ENCODE measurements around the gene ABHD17C.
"Not testable (repeated sequence)": the region's sequence is repeated elsewhere in the genome, so short reads cannot be mapped to it uniquely, and the experiment has no call there.

The ABHD17C gene

DNA sequence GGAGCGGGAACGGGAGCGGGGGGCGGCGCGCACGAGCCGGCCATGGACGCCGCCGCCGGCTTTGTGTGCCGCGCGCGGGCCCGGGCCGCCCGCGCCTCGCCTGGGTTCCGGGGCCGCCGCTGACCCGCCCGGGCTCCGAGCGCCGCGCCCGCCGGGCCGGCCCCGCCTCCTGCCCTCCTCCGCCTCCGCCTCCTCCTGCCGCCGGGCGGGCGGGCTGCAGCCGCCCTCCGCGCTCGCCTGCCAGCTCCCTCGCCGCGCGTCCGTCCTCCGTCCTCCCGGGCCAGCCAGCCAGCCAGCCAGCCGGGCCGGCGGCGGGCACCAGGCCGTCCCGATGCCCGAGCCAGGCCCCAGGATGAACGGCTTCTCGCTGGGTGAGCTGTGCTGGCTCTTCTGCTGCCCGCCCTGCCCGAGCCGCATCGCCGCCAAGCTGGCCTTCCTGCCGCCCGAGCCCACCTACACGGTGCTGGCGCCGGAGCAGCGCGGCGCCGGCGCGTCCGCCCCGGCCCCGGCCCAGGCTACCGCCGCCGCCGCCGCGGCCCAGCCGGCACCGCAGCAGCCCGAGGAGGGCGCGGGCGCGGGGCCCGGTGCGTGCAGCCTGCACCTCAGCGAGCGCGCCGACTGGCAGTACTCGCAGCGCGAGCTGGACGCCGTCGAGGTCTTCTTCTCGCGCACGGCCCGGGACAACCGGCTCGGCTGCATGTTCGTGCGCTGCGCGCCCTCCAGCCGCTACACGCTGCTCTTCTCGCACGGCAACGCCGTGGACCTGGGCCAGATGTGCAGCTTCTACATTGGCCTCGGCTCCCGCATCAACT lies at the start of gene ABHD17C:
ABHD17C (plus strand) TSS at position 212 of the 812 bp plus-strand sequence; CDS start at position 332, 120 bp downstream.
- no peak for DNase-seq

DNA sequence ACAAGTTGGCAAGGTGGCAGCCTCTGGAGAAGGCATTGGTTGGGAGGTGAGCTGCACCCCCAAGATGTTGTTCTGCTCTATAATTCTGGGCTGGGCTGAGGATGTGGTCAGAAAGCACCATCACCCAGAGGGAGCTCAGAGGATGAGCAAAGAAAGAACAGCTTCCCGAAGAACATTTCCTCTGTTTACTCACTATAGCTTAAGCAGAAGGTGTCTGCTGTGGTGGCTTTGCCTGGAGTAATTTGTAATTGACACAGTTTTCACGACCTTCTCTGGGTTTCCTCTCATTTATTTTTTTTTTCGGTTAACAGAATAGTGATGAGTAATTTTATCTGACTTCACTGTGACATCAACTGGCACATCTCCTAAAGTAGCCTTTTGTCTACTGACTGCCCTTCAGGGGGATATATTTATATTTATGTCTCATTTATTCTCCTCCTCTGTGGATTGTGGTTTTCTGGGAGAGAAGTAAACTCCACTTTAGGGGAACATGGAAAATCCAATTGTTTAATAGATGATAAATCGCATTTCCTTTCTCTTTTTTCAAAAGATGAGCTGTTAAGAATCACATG lies 49.5 kb upstream of the ABHD17C start:
- no peak for DNase-seq

DNA sequence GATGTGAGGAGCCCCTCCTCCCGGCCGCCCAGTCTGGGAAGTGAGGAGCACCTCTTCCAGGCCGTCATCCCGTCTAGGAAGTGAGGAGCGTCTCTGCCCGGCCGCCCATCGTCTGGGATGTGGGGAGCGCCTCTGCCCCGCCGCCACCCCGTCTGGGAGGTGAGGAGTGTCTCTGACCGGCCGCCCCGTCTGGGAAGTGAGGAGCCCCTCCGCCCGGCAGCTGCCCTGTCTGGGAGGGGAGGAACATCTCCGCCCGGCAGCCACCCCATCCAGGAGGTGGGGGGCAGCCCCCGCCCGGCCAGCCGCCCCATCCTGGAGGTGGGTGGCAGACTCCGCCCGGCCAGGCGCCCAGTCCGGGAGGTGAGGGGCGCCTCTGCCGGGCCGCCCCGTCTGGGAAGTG lies 47.7 kb upstream of the ABHD17C start:
- DNase-seq, result not testable (repeated sequence)

DNA sequence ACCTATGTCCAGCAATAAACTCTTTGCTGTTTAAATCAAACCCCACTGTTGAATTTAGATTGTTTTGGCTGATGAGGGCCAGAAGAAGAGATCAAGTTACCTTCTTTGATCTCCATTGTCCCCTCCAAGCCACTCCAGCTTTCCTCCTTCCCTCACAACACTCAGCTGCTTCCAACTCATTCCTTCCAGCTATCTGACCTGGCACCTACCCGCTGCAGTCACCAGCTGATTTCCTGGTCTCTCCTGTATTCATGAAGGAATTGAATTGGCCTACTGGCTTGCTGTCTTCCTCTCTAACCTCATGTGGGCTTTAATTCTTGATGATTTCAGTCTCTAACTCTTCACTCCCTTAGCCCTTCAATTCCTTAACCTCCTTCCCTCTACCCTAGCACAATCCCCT lies 40.8 kb upstream of the ABHD17C start:
- DNase-seq, result no peak

DNA sequence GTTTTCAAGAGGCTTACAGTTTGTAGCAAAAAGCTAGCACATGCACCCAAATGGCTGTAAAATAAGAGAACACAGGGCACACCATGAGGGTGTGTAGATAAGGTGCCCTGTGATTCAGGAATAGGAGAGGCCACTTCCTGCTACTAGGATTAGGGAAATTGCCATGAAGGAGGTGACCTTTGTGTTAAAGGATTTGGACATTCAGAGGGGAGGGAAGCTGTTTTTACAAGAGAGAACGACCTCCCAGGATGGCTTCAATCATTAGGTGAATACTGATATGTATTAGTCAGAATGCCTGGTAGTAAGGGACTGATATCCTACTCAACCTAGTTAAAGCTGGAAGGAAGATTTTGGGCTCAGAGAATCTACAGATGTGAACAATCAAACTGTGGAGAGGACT lies 35.7 kb upstream of the ABHD17C start:
- DNase-seq, result no peak

DNA sequence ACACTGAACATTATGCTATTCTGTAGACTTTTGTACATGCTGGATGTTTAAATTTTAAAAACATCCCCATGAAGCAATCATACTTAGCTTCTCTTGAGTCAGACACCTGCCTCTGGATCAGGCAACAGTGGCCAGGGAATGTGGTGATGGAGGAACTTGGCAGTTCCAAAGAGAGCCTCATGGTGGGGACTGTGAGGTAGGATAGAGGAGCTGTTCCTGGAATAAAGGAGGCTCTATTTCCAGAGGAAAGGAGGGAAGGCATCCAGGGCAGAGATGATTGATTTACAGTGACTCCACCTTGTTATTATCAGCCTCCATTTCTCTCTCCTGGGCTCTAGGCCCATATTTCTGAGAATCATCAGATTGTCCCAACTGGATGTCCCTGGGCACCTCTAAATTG lies 35.0 kb upstream of the ABHD17C start:
- no peak for DNase-seq

DNA sequence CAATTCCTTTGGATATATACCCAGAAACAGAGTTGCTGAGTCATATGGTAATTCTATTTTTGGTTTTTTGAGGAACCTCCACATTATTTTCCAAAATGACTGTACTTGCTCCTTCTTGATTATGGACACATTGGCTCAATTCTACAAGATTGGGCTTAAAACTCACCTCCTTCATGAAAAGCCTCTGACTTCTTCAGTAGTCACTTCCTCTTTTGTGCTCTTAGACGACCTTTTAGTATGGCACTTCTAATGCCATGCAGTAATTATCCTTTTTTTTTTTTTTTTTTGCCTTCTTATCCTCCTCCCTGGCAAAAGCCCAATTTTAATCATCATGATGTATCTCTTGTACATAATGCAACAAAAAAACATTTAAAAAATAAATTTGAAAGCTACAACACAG lies 33.0 kb upstream of the ABHD17C start:
- no peak for DNase-seq

DNA sequence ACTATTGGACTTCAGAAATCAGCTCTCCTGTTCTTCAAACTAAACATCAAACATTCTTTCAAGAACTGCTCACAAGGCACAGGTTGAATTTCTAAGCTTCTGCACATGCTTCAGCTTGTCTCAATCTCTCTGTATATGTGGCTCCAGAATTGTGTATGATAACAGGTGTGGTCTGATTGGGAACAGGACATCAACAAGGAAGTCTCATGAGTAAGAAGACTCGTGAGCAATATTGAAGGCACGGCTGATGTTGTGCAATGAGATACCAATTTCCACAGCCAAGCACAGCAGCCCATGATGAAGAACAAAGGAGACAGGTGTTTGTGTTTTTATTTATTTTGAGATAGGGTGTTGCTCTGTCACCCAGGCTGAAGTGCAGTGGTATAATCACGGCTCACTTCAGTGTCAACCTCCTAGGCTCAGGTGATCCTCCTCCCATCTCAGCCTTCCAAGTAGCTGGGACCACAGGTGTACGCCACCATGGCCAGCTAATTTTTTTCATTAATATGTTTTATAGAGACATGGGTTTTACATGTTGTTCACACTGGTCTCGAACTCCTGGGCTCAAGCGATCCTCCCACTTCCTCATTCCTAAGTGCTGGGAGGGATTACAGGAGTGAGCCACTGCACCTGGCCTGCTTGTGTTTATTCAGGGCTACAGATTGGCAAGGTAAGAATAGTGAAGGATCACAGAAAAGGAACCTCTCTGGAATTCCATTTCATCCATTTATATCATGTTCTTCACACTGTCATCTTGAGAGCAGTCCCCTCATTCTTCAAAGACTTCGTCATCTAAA lies 32.2 kb upstream of the ABHD17C start:
- no peak for DNase-seq

DNA sequence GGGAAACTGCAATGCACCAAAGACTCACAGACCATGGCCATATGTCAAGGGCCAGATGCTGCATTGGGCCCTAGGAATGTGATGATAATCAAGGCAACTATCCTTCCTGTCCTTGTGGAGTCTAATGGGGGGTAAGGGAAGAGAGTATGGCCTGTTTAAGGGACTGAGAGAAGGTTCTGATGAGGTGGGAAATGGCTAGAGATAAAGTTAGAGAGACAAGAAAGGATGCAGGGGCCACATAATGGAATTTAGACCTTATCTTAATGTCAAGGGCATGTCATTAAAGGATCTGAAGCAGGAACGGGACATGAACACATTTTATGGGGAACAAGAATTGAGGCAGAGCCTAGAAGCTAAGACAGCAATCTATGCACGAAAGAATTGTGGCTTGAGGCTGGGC lies 30.0 kb upstream of the ABHD17C start:
- no peak for DNase-seq

DNA sequence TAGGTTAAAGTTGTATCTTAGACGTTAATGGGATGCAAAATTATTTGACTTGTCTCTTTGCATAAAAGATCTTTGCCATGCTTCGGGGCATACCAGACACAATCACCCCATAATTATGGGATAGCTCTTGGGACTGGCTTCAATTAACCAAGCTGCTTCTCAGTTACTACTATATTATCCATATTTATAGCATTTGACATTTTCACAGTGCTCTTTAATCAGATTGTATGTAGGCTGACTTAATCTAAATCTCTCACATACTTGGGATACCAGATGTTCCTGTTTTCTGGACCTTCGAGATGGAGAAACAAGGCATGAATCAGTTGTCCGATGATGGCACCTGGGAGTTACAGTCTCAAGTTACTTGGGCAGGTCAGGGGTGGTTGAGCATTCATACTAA lies 27.2 kb upstream of the ABHD17C start:
- no peak for DNase-seq

DNA sequence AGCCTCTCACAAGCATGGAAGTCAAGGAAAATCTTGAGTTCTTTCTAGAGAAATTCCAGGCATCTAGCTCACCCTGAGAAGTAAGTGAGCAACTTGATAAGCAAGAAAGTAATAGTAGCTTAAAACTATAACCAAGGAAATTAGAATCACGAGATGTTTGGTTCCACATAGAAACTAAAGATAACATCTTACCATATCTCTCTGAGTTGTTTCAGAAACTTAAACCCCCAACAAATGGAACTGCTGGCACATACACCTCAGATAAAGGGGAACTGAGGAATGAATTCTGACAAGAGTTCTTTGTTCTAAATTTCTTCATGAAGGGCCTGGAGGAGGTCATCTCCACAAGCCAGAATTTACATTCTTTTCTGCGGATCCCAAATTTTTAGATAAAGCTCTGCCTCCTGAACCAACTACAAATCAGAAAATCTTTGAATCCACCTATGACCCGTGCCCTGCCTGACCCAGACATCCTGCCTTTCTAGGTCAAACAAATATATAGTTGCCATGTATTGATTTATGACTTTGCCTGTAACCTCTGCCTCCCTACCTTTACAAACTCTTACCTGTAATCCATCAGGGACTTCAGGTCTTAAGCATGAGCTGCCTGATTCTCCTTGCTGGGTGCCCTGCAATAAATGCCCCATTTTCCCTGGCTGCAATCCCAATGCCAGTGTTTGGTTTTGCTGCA lies 26.4 kb upstream of the ABHD17C start:
- no peak for DNase-seq

DNA sequence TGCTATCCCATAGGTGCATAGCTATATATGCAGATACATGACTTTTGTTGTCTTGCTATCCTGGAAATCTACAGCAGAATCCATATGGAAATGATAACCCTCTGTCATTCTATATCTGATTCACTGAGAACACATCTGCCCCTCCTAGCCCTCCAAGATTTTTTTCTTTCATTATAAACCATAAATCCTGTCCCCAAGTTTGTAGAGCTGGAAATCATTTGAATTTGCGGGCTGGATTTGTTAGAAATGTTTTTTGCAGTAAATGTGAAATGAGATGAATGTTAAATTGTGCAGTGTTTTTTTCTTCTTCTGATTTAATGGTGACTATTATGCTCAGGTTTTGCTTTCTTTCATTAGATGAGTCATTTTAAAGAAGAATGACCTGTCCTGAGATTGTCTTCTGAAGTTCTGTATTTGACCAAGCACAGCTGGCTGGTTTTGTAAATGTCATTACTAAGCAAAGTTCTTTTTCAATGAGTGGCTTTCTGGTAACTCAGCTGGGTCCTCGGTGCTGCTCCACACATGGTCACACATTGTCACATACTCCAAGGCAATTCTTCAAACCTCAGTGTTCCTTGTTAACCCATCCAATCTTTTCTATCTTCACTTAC lies 25.3 kb upstream of the ABHD17C start:
- no peak for DNase-seq

DNA sequence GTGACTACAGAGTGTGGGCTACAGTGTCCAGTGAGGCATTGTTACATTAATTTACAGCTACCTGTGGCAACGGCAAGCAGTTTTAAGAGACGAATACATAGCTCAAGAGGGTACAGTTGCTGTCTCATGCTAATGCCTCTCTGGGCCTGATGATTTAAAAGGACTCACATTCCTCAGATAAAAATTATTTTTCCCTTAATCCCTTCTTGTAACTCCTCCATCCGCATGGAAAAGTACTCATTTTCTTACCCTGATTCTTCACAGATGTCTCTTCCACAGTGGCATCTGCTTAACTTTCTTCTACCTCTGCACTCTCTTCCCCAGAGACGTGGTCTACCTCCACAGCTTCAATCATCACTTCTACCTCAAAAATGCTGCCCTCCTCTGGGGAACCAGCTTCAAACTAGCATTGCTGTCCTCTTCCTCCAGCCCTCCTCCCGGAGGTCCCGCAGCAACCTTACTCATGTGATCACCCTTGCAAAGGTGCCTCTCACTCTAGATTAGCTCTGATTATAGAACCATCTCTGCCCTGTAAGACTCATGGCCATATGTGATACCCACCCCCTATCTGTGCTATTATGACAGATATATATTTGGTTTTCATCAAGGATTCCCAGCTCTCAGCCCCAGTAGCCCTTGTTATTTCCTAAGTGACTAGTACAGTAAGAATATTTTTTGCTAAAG lies 21.4 kb upstream of the ABHD17C start:
- no peak for DNase-seq

DNA sequence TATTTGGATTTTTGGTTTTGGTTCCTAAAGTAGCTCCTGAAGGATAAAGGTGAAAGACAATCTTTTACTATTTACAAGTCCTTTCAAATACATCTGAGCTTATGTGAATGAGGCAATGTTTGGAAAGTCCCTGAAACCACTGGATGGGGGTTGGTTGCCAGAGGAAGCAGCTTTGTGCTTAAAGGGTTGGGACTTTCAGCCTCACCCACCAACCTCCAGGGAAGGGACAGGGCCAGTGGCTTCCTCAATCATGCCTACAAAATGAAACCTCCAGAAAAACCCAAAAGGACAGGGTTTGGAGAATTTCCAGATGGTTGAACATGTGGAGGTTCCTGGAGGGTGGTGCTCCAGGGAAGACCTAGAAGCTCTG lies 20.9 kb upstream of the ABHD17C start:
- DNase-seq, result no peak

DNA sequence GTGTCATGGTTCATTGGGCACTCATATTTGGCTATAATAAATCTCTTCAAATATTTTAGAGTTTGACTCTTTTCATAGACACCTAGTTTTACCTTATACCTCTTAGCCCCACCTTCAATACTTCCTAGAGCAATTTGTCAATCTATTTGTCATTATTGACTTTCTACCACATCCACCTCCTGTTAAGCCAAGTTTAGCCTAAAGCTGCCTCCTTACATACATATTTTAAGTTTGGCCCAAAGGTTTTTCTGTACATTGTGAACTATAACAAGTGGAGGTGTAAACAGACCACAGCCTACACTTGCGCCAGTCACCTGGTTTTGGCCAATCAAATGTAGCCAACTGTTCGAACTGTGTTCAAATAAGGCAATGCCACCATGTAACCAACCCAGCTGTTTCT lies 18.1 kb upstream of the ABHD17C start:
- no peak for DNase-seq

DNA sequence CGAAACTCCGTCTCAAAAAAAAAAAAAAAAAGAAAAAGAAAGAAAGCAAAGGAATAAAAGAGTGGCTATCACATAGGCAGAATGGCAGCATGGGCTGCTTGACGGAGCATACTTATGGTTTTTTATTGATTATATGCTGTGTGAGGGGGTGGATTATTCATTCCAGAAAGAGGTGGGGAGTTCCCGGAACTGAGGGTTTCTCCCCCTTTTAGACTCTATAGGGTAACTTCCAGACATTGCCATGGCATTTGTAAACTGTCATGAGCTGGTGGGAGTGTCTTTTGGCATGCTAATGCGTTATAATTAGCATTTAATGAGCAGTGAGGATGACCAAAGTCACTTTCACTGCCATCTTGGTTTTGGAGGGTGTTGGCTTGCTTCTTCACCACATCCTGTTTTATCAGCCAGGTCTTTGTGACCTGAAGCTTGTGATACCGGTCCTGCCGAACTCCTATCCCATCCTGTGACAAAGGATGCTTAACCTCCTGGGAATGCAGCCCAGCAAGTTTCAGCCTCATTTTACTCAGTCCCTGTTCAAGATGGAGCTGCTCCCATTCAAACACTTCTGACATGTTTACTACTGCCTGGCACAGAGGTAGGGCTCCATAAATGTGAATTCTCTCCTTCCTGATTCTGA lies 15.8 kb upstream of the ABHD17C start:
- DNase-seq, result no peak

DNA sequence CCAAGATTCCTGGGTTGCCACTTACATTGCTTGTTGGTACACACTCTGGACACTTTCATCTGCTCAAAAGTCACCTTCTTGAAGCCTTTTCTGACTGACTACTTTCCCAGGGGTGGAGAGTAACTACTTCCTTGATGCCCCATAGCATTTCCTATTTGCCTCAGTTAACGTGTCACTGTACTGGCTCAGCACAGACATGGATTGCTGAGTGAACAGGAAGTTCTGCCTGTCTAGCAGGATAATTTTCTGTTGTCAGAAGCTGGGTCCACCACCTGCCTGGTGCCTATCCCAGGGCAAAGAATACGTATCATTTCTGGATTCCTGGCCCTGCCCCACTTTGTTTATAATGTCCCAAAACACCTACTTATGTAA lies 15.3 kb upstream of the ABHD17C start:
- no peak for DNase-seq

DNA sequence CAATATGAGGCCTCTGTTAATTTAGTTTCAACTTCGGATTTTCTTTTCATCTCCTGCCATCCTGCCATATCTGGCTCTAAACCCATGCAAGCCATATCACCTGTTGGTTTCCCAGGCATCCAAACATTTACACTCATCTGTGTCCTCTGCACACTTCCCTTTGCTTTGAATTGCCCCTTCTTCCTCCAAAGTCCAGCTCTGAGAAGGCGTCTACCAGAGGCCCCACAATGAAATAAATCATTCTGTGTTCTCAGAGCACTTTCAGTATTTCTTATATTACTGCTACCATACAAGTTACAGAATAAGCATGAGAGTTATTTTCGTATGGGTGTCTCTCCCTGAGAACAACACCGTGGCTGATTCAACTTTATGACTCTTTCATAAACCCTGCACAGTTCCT lies 12.9 kb upstream of the ABHD17C start:
- DNase-seq, result no peak

DNA sequence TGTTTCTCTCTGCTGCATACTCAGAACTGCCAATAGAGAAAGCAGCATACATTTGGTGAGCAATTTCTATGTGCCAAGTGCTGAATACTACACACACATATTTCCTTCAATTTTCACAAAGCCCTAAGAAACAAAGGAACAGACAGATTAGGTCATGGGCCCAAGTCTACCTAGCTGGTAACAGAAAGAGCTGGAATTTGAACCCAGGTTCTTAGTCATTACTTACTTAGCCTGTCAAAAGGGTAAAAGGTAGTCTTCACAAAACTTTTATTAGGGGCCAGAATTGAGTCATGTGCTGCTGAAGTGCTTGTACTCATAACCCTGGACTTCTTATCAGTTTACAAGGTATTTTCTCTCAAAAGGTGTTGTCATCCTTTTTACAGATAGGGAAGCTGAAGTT lies 10.4 kb upstream of the ABHD17C start:
- DNase-seq, result no peak

DNA sequence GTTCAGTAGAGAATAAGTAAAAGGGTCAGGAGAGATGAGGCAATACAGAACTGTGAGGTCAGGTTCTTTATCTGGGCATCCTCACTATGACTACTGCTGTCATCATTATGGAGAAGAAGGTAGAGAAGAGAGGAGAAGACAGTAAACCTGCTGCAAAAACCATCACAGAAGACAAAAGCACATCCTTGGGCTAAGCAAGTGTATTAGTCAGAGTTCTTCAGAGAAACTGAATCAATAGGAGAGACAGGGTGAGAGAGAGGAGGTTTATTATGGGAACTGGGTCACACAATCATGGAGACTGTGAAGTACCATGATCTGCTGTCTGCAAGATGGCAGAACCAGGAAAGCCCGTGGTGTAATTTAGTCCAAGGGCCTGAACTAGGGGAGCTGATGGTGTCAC lies 9.5 kb upstream of the ABHD17C start:
- DNase-seq, result no peak

DNA sequence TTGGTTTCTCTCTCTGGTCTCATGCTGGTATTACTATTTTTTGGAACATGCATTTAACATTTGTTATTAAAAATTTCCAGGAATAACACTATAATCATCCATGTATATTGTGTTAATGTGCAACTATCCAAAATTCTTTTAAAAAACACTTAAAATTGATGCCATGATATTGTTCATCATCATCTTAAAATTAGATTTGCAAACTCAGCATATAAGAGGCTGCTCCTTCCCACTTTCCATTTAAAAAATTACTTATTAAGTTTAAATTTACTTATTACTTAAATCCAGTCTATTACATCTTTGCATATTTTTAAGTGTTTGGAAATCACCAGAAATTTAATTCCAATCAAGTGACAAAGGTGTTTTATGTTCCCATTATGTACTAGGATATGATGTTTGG lies 5.8 kb upstream of the ABHD17C start:
- no peak for DNase-seq

DNA sequence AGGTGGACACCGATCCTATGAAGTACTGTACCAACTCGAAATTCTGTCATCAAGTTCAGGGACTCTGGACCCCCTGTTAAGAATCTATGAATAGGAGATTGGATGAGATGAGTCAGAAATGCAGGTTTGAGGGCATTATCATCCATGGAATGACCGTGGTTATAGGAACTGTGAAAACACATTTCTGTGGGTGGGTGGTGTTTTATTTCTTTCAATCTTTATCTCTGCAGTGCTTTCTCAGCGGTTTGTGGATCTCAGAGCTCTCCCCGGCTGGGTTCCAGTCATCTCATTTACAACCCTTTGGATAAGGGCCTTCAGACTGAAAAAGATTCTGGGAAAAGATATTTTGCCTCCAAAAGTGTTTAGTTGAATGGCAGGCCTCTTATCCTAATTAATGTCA lies 5.4 kb upstream of the ABHD17C start:
- DNase-seq, result no peak
